WTC11 (cell line): ENCODE results near the gene STRN. TPM values are rescaled to one million over a fixed set of nuclear protein-coding genes. Genes with fewer than 3 reads are reported as not detected.
"Not testable (repeated sequence)": the region's sequence is repeated elsewhere in the genome, so short reads cannot be mapped to it uniquely, and the experiment has no call there.

ENCODE experiments used
- ATAC-seq: fragments of 200-7000 bp; cut with Tn5 transposase; 2 replicates; pipeline ENCODE4 v1.10.0; 2021; ENCODE audit warnings: mild to moderate bottlenecking, moderate library complexity
- CTCF ChIA-PET: fragments of 300-600 bp; sonication (Branson Sonifier 250); formaldehyde crosslinking; loops from one replicate; lab custom pipeline; 2021; ENCODE audit warnings: antibody characterized with exemption; lab: Charles Lee
- POLR2A ChIA-PET: fragments of 350-600 bp; sonication (Branson Sonifier 250); formaldehyde crosslinking; loops from one replicate; lab custom pipeline; 2021; ENCODE audit warnings: antibody characterized with exemption; lab: Charles Lee
- DNase-seq: peaks from one replicate; pipeline ENCODE4 v3.0.0; 2021; ENCODE audit warnings: low spot score
- H3K27ac Mint-ChIP-seq: 2 replicates; pipeline ENCODE4 v1.8.0; 2021; ENCODE audit warnings: mixed read lengths
- H3K27me3 Mint-ChIP-seq: 2 replicates; pipeline ENCODE4 v1.8.0; 2021; ENCODE audit warnings: low read depth, mild to moderate bottlenecking, moderate library complexity, mixed read lengths
- H3K36me3 Mint-ChIP-seq: 2 replicates; pipeline ENCODE4 v1.8.0; 2021; ENCODE audit warnings: mixed read lengths
- H3K4me1 Mint-ChIP-seq: 2 replicates; pipeline ENCODE4 v1.8.0; 2022; ENCODE audit warnings: mixed read lengths
- H3K4me3 Mint-ChIP-seq: 2 replicates; pipeline ENCODE4 v1.8.0; 2021; ENCODE audit warnings: mild to moderate bottlenecking, moderate library complexity, mixed read lengths
- H3K9me3 Mint-ChIP-seq: 2 replicates; pipeline ENCODE4 v1.8.0; 2021; ENCODE audit warnings: mixed read lengths
- AR ChIP-seq: fragments of 250-450 bp; sonication (Bioruptor Pico); IDR thresholded peaks from 2 replicates; pipeline ENCODE4 v1.9.0; 2021; ENCODE audit warnings: mild to moderate bottlenecking
- ELF4 ChIP-seq: sonication (generic); formaldehyde crosslinking; IDR thresholded peaks from 2 replicates; pipeline ENCODE4 v1.8.1; 2022; ENCODE audit warnings: low read depth, mild to moderate bottlenecking, moderate library complexity, missing genetic modification reagents
- ESRRA ChIP-seq: sonication (generic); formaldehyde crosslinking; IDR thresholded peaks from 2 replicates; pipeline ENCODE4 v1.8.1; 2022; ENCODE audit warnings: mild to moderate bottlenecking, missing genetic modification reagents, borderline replicate concordance
- JUN ChIP-seq: sonication (generic); formaldehyde crosslinking; IDR thresholded peaks from 2 replicates; pipeline ENCODE4 v1.8.0; 2023; ENCODE audit warnings: mild to moderate bottlenecking, missing genetic modification reagents
- KAT7 ChIP-seq: sonication (generic); formaldehyde crosslinking; IDR thresholded peaks from 2 replicates; pipeline ENCODE4 v1.8.1; 2023; ENCODE audit warnings: missing genetic modification reagents, mild to moderate bottlenecking, borderline replicate concordance
- NR1H2 ChIP-seq: sonication (generic); formaldehyde crosslinking; IDR thresholded peaks from 2 replicates; pipeline ENCODE4 v1.9.0; 2021; ENCODE audit warnings: mild to moderate bottlenecking, moderate library complexity, missing genetic modification reagents
- NR3C1 ChIP-seq: sonication (generic); formaldehyde crosslinking; conservative IDR thresholded peaks from 2 replicates; pipeline ENCODE4 v1.8.1; 2023; ENCODE audit warnings: low read depth, mild to moderate bottlenecking, missing genetic modification reagents
- SMAD4 ChIP-seq: sonication (generic); formaldehyde crosslinking; IDR thresholded peaks from 2 replicates; pipeline ENCODE4 v1.8.0; 2022; ENCODE audit warnings: mild to moderate bottlenecking, missing genetic modification reagents
- STAT6 ChIP-seq: sonication (generic); formaldehyde crosslinking; conservative IDR thresholded peaks from 2 replicates; pipeline ENCODE4 v1.8.1; 2023; ENCODE audit warnings: mild to moderate bottlenecking, low read depth, missing genetic modification reagents, moderate library complexity
- TCF7 ChIP-seq: sonication (generic); formaldehyde crosslinking; IDR thresholded peaks from 2 replicates; pipeline ENCODE4 v1.8.0; 2022; ENCODE audit warnings: mild to moderate bottlenecking, low read depth, missing genetic modification reagents, moderate library complexity
- TEAD1 ChIP-seq: sonication (generic); formaldehyde crosslinking; IDR thresholded peaks from 2 replicates; pipeline ENCODE4 v1.8.0; 2022; ENCODE audit warnings: mild to moderate bottlenecking, missing genetic modification reagents
- ZBTB43 ChIP-seq: sonication (generic); formaldehyde crosslinking; IDR thresholded peaks from 2 replicates; pipeline ENCODE4 v1.8.1; 2023; ENCODE audit warnings: mild to moderate bottlenecking, missing genetic modification reagents
- ZNF423 ChIP-seq: fragments of 250-450 bp; sonication (Bioruptor Pico); IDR thresholded peaks from 2 replicates; pipeline ENCODE4 v2.1.2; 2022; ENCODE audit warnings: mild to moderate bottlenecking, moderate library complexity
- ZNF671 ChIP-seq: fragments of 250-450 bp; sonication (Bioruptor Pico); IDR thresholded peaks from 2 replicates; pipeline ENCODE4 v1.8.0; 2021; ENCODE audit warnings: mild to moderate bottlenecking
- total RNA-seq: library from RNA; stranded (reverse); gene quantifications from 3 replicates; pipeline ENCODE4 v1.2.3, GENCODE V29; 2021
- TF ChIP-seq, protein P1 (sequence below): sonication (generic); formaldehyde crosslinking; IDR thresholded peaks from 2 replicates; pipeline ENCODE4 v1.8.0; 2023; ENCODE audit warnings: missing genetic modification reagents

The STRN gene
- total RNA-seq, 1 experiment from 2014 or later: 34.7 TPM

DNA sequence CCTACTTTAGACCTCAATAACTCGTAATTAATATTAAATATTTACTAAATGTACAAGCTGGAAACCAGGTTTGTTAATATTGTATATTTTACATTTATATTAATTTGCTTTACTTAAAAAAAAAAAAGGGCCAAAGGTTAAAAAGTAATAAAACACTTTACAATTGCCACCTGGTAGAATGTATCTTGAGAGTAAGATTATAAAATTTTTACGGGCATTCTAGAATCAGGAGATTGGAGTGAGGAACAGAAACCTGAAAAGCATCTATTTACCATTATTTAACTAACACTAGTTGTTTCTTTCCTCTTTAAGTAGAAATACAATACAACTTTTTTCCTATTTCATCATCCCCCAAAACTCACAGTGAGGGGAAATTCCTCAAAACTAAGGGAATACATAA, 15.6 kb upstream of the STRN start (continued):
- TF ChIP-seq TCF7 (CRISPR knock-in tag) (no peak), KAT7 (CRISPR knock-in tag) (no peak), ESRRA (no peak), SMAD4 (no peak), ELF4 (CRISPR knock-in tag) (no peak), ZNF423 (CRISPR knock-in tag) (no peak), JUN (CRISPR knock-in tag) (no peak)
- TF ChIP-seq, protein P1, sequence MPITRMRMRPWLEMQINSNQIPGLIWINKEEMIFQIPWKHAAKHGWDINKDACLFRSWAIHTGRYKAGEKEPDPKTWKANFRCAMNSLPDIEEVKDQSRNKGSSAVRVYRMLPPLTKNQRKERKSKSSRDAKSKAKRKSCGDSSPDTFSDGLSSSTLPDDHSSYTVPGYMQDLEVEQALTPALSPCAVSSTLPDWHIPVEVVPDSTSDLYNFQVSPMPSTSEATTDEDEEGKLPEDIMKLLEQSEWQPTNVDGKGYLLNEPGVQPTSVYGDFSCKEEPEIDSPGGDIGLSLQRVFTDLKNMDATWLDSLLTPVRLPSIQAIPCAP (CRISPR knock-in tag): no peak

DNA sequence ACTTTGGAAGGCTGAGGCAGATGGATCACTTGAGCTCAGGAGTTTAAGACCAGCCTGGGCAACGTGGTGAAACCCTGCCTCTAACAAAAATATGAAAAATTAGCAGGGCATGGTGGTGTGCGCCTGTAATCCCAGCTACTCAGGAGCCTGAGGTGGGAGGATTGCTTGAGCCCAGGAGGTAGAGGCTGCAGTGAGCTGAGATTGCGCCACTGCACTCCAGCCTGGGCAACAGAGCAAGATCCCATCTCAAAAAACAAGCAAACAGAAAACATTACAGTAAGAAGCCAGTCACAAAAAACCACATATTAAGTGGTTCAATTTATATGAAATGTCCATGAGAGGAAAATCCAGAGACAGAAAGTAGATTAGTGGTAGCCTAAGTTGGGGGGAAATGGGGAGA, 12.7 kb upstream of the STRN start:
- H3K27ac Mint-ChIP-seq, POLR2A ChIA-PET, DNase-seq, H3K36me3 Mint-ChIP-seq, H3K27me3 Mint-ChIP-seq, CTCF ChIA-PET, H3K4me1 Mint-ChIP-seq, ATAC-seq, H3K9me3 Mint-ChIP-seq, H3K4me3 Mint-ChIP-seq: not testable (repeated sequence)

GRCh38 chr2:36976065-36976464, 9.7 kb upstream of the STRN start:
- no peaks in the 10 kb centered on the region for H3K27me3 Mint-ChIP-seq
- no peak overlapping the region for H3K4me3 Mint-ChIP-seq
- ChIA-PET POLR2A (no interaction called here), CTCF (no interaction called here)
- DNase-seq (no peak), ATAC-seq (no peak)
- peaks cover 4% of the 10 kb centered on the region; the same call in 1 of the 2 replicates for H3K36me3 Mint-ChIP-seq
- H3K4me1 Mint-ChIP-seq: peaks cover 3% of the 10 kb centered on the region
- H3K27ac Mint-ChIP-seq: no peak overlapping the region
- H3K9me3 Mint-ChIP-seq: peaks cover 9% of the 10 kb centered on the region
- TF ChIP-seq STAT6 (CRISPR knock-in tag): no peak
- TF ChIP-seq NR1H2 (CRISPR knock-in tag): no peak
- no peak for TF ChIP-seq TEAD1 (CRISPR knock-in tag)
- TF ChIP-seq ZBTB43 (CRISPR knock-in tag): no peak

DNA sequence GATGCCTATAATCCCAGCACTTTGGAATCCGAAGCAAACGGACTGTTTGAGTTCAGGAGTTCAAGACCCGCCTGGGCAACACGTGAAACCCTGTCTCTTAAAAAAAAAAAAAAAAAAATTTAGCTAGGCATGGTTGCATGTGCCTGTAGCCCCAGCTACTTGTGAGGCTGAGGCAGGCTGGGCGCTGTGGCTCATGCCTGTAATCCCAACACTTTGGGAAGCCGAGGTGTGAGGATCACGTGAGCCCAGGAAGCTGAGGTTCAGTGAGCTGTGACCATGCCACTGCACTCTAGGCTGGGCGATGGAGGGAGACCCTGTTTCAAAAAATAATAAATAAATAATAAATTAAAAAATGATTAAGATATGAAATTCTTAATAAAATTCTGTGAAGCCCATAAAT, 9.0 kb upstream of the STRN start:
- Mint-ChIP-seq H3K4me1 (peaks cover 3% of the 10 kb centered on the region), H3K36me3 (peaks cover 4% of the 10 kb centered on the region; the same call in 1 of the 2 replicates)
- TF ChIP-seq AR: no peak
- TF ChIP-seq ELF4 (CRISPR knock-in tag): no peak
- TF ChIP-seq NR3C1 (CRISPR knock-in tag): no peak
- TF ChIP-seq ZNF671: no peak
- no peak for TF ChIP-seq TEAD1 (CRISPR knock-in tag)
- TF ChIP-seq, all 79 proteins: peak for 0
- no peak for DNase-seq
- Mint-ChIP-seq H3K9me3 (peaks cover 9% of the 10 kb centered on the region), H3K27ac (no peak overlapping the region), H3K4me3 (no peak overlapping the region), H3K27me3 (no peaks in the 10 kb centered on the region)
- ATAC-seq: no peak
- ChIA-PET CTCF (interaction anchor here (0.6 to 0.7 kb wide), 2 partner anchors 51 to 152 kb away, joined by 3 read pairs; no protein-coding TSS in a partner anchor), POLR2A (no interaction called here)
